GM12891 (cell line): Measurements from ENCODE around the gene WAC.

Source experiments
- POLR2A ChIP-seq: IDR thresholded peaks from 2 replicates; pipeline ENCODE4 v1.6.1; 2011; ENCODE audit warnings: low read depth, low read length, control low read depth
- POLR2AphosphoS5 ChIP-seq: IDR thresholded peaks from 2 replicates; pipeline ENCODE4 v1.6.1; 2011; ENCODE audit warnings: low read depth, low read length, control low read depth
- TAF1 ChIP-seq: IDR thresholded peaks from 2 replicates; pipeline ENCODE4 v1.6.1; 2011; ENCODE audit warnings: low read depth, low read length, control low read depth

DNA sequence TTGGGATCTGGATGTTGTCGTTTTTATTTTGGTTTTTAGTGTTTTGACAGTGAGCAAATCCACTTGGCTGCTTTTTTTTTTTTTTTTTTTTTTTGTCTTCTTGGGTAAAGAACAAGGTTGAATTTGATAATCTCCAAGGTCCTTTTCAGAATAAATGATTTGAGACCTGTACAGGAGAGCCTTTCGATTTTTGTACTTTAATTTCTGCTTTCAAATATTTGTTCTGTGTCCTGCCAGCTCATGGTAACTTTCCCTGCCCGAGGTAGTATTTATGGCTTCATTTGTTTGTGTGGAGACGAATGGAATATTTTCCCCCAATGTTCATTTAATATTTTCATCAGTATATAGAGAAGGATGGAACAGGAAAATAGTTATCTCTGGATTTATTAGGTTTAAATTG lies 19.9 kb downstream of the WAC start:
- TF ChIP-seq POLR2AphosphoS5 = no peak
- no peak for TF ChIP-seq POLR2A
- no peak for TF ChIP-seq TAF1
